GM19372 (cell line): ENCODE measurements around the gene NAPA.

Experiments
- ATAC-seq: cut with Tn5 transposase; IDR thresholded peaks from one replicate; pipeline ENCODE4 v1.9.1; 2021; ENCODE audit warnings: mild to moderate bottlenecking, low read depth, moderate library complexity; ENCODE audit not compliant: unreplicated experiment

Gene NAPA

GRCh38 chr19:47514869-47515588 lies at the start of gene NAPA:
TSS of gene NAPA (minus strand) at chr19:47515063. CDS start at chr19:47514940, 123 bp downstream.
- ATAC-seq, result peak; percentile 84

- no peak for ATAC-seq
Measured at GRCh38 chr19:47564081-47564480, 49.2 kb upstream of the NAPA start.

GRCh38 chr19:47561440-47562057 lies 46.7 kb upstream of the NAPA start:
- ATAC-seq, result no peak

GRCh38 chr19:47560999-47561398 lies 46.1 kb upstream of the NAPA start:
- no peak for ATAC-seq

GRCh38 chr19:47550129-47550528 lies 35.3 kb upstream of the NAPA start:
- no peak for ATAC-seq

GRCh38 chr19:47549261-47549862 lies 34.5 kb upstream of the NAPA start:
- no peak for ATAC-seq

- no peak for ATAC-seq
Measured at GRCh38 chr19:47547199-47547598, 32.3 kb upstream of the NAPA start.

- no peak for ATAC-seq
Measured at GRCh38 chr19:47545061-47545948, 30.4 kb upstream of the NAPA start.

- ATAC-seq, result no peak
Measured at GRCh38 chr19:47544476-47544875, 29.6 kb upstream of the NAPA start.

- no peak for ATAC-seq
Measured at GRCh38 chr19:47544075-47544474, 29.2 kb upstream of the NAPA start.

- no peak for ATAC-seq
Measured at GRCh38 chr19:47542030-47542475, 27.2 kb upstream of the NAPA start.

GRCh38 chr19:47541518-47541917 lies 26.7 kb upstream of the NAPA start:
- ATAC-seq, result no peak

GRCh38 chr19:47540748-47541147 lies 25.9 kb upstream of the NAPA start:
- ATAC-seq, result no peak

GRCh38 chr19:47539747-47540311 lies 25.0 kb upstream of the NAPA start:
- ATAC-seq, result no peak

- ATAC-seq, result no peak
Measured at GRCh38 chr19:47538812-47539211, 23.9 kb upstream of the NAPA start.

- ATAC-seq, result no peak
Measured at GRCh38 chr19:47537493-47537892, 22.6 kb upstream of the NAPA start.

- ATAC-seq, result no peak
Measured at GRCh38 chr19:47534628-47535027, 19.8 kb upstream of the NAPA start.

- no peak for ATAC-seq
Measured at GRCh38 chr19:47531640-47532387, 17.0 kb upstream of the NAPA start.

GRCh38 chr19:47529018-47529742 lies 14.3 kb upstream of the NAPA start:
- no peak for ATAC-seq
